Fibroblast of lung (primary cell): Measurements from ENCODE around the gene PDILT. TPM values are rescaled to one million over a fixed set of nuclear protein-coding genes. Genes with fewer than 3 reads are reported as not detected.

Experiments
- DNase-seq, 2 donors: peaks; one replicate each; pipeline versions ENCODE4 v3.0.0 to v3.0.0-alpha.2; 2010; ENCODE audit warnings: low read depth in 2 of 2
- H2AFZ ChIP-seq: 2 replicates; pipeline ENCODE4 v1.5.1; 2012; ENCODE audit warnings: low read length, control low read depth, inconsistent platforms
- H3K27ac ChIP-seq: 2 replicates; pipeline ENCODE4 v1.5.1; 2011; ENCODE audit warnings: low read length, control low read depth; ENCODE audit not compliant: insufficient read depth
- H3K27me3 ChIP-seq: 2 replicates; pipeline ENCODE4 v1.5.1; 2011; ENCODE audit warnings: mild to moderate bottlenecking, low read length; ENCODE audit not compliant: control insufficient read depth, insufficient read depth
- H3K36me3 ChIP-seq: 2 replicates; pipeline ENCODE4 v1.5.1; 2011; ENCODE audit warnings: low read length; ENCODE audit not compliant: control insufficient read depth, insufficient read depth
- H3K4me1 ChIP-seq: 2 replicates; pipeline ENCODE4 v1.5.1; 2011; ENCODE audit warnings: low read length; ENCODE audit not compliant: control insufficient read depth, insufficient read depth; ENCODE audit errors: extremely low read depth
- H3K4me2 ChIP-seq: 2 replicates; pipeline ENCODE4 v1.5.1; 2011; ENCODE audit warnings: low read length, control low read depth; ENCODE audit not compliant: insufficient read depth; ENCODE audit errors: extremely low read depth
- H3K4me3 ChIP-seq, 4 experiments: fragments of 200-600 bp in 1 of 4; sonication (generic) in 1 of 4; replicated peaks in 1 of 4; 2 replicates each; pipeline ENCODE4 v1.5.1; 2011 to 2016; ENCODE audit warnings: low read length in 4 of 4, low read depth in 3 of 4, mild to moderate bottlenecking in 3 of 4, control low read depth in 2 of 4, inconsistent platforms in 1 of 4, mixed read lengths in 1 of 4; ENCODE audit not compliant: insufficient read depth in 1 of 4; ENCODE audit errors: control extremely low read depth in 1 of 4
- H3K79me2 ChIP-seq: 2 replicates; pipeline ENCODE4 v1.5.1; 2012; ENCODE audit warnings: mild to moderate bottlenecking, low read length, inconsistent platforms; ENCODE audit not compliant: control insufficient read depth, insufficient read depth
- H3K9ac ChIP-seq: 2 replicates; pipeline ENCODE4 v1.5.1; 2011; ENCODE audit warnings: mild to moderate bottlenecking, low read length, control low read depth; ENCODE audit not compliant: insufficient read depth
- H3K9me3 ChIP-seq: 2 replicates; pipeline ENCODE4 v1.5.1; 2012; ENCODE audit warnings: low read depth, low read length; ENCODE audit not compliant: control insufficient read depth, insufficient read depth
- H4K20me1 ChIP-seq: 2 replicates; pipeline ENCODE4 v1.5.1; 2011; ENCODE audit warnings: low read length; ENCODE audit not compliant: control insufficient read depth, insufficient read depth; ENCODE audit errors: extremely low read depth
- EZH2 ChIP-seq: IDR thresholded peaks from 2 replicates; pipeline ENCODE4 v1.5.1; 2012; ENCODE audit warnings: low read length, control low read depth, mild to moderate bottlenecking; ENCODE audit errors: missing control alignments
- polyA plus RNA-seq, 2 donors: library from polyadenylated mRNA; depleted of rRNA in 1 of 2; stranded (reverse) in 1 of 2; unstranded in 1 of 2; fragments of >200 nt; gene quantifications; 2 replicates each; pipeline ENCODE4 v1.2.1, GENCODE V29; 2011 to 2012; ENCODE audit warnings: missing spikeins in 1 of 2
- total RNA-seq: library from RNA; depleted of rRNA; stranded (reverse); fragments of >200 nt; gene quantifications from 2 replicates; pipeline ENCODE4 v1.2.1, GENCODE V29; 2014
- TF ChIP-seq, protein P1 (sequence below), 2 donors: IDR thresholded peaks in 1 of 2; conservative IDR thresholded peaks in 1 of 2; 1 replicate in 1 of 2; 2 replicates in 1 of 2; pipeline ENCODE4 v1.5.1; 2011 to 2012; ENCODE audit warnings: low read length in 2 of 2, control low read depth in 1 of 2, inconsistent platforms in 1 of 2, low read depth in 1 of 2, mild to moderate bottlenecking in 1 of 2

The PDILT gene
- total and polyA plus RNA-seq, 2 donors (not counting 1 experiment from before 2014, with no cell fraction given), result not detected

- Histone ChIP-seq H3K9me3 (no peaks in the 10 kb centered on the region), H3K9ac (no peak overlapping the region), H3K4me3 (no peak overlapping the region), H3K27me3 (no peaks in the 10 kb centered on the region), H4K20me1 (no peaks in the 10 kb centered on the region), H3K4me2 (no peak overlapping the region), H3K36me3 (no peaks in the 10 kb centered on the region), H3K4me1 (no peaks in the 10 kb centered on the region), H3K27ac (no peak overlapping the region), H2AFZ (no peak overlapping the region), H3K79me2 (no peaks in the 10 kb centered on the region)
- TF ChIP-seq EZH2, result no peak
- no peak for DNase-seq
These were observed 64.8 kb downstream of the PDILT start for GRCh38 chr16:20339744-20340143.

DNA sequence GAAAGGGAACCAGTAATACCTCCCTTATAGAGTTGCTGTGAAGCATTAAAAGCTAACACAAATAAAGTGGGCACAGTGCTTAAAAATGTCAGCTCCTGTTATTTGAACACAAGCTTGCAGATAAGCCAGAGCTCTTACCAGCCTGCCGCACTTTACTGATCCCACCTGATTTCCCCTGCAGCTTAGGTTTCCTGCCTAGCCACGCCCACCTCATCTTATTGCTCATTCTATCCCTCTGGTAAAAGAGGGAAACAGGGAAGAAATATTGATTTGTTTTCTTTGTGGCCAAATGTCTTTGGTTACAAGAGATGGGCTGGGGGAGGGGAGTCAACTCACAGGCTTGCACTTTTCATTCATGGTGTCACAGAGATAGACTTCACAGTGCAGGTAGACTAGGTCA lies 67.6 kb downstream of the PDILT start:
- H3K27ac ChIP-seq, result no peak overlapping the region
- H3K9me3 ChIP-seq, result no peaks in the 10 kb centered on the region
- TF ChIP-seq, protein P1, sequence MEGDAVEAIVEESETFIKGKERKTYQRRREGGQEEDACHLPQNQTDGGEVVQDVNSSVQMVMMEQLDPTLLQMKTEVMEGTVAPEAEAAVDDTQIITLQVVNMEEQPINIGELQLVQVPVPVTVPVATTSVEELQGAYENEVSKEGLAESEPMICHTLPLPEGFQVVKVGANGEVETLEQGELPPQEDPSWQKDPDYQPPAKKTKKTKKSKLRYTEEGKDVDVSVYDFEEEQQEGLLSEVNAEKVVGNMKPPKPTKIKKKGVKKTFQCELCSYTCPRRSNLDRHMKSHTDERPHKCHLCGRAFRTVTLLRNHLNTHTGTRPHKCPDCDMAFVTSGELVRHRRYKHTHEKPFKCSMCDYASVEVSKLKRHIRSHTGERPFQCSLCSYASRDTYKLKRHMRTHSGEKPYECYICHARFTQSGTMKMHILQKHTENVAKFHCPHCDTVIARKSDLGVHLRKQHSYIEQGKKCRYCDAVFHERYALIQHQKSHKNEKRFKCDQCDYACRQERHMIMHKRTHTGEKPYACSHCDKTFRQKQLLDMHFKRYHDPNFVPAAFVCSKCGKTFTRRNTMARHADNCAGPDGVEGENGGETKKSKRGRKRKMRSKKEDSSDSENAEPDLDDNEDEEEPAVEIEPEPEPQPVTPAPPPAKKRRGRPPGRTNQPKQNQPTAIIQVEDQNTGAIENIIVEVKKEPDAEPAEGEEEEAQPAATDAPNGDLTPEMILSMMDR (conservative IDR thresholded peaks at IDR 0.05 in 1 of 2, IDR thresholded peaks at IDR 0.05 in 1 of 2; ENCODE audit: low read depth in 1 of 2, low read length in 2 of 2), result no peak
- TF ChIP-seq EZH2, result no peak

GRCh38 chr16:20334396-20334795 lies 70.1 kb downstream of the PDILT start:
- Histone ChIP-seq H3K9ac (no peak overlapping the region), H4K20me1 (no peaks in the 10 kb centered on the region), H3K9me3 (no peaks in the 10 kb centered on the region), H3K4me3 (no peak overlapping the region), H2AFZ (no peak overlapping the region), H3K27ac (no peak overlapping the region), H3K27me3 (no peaks in the 10 kb centered on the region), H3K79me2 (no peaks in the 10 kb centered on the region), H3K4me2 (no peak overlapping the region), H3K36me3 (no peaks in the 10 kb centered on the region), H3K4me1 (no peaks in the 10 kb centered on the region)
- no peak for DNase-seq
- no peak for TF ChIP-seq EZH2
- TF ChIP-seq, protein P1 (conservative IDR thresholded peaks at IDR 0.05 in 1 of 2, IDR thresholded peaks at IDR 0.05 in 1 of 2; ENCODE audit: low read depth in 1 of 2, low read length in 2 of 2), result no peak

More for the DNA sequence above, 67.6 kb downstream of the PDILT start:
- Histone ChIP-seq H3K27me3 (no peaks in the 10 kb centered on the region), H4K20me1 (no peaks in the 10 kb centered on the region), H3K4me2 (no peak overlapping the region), H2AFZ (no peak overlapping the region), H3K9ac (no peak overlapping the region), H3K79me2 (no peaks in the 10 kb centered on the region), H3K36me3 (no peaks in the 10 kb centered on the region), H3K4me3 (no peak overlapping the region), H3K4me1 (no peaks in the 10 kb centered on the region)
- DNase-seq, result no peak
